ENCODE results near the gene RGL3.

DNA sequence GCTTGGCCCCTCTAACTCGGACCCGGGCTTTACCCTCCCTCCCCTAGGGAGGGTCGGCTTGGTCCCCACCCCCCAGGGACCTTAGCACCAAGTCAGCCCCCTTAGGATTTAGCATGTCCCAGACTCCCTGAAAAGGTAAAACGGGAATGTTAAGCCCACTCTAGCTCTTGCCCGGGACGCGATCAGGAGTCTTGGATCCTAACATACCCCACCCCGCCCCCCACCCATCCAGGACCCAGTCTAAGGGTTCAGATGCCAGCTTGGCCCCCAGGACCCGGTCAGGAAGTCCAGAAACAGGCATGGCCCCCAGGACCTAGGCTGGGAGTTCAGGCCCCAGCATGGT, 35.4 kb downstream of the RGL3 start:
- no peak for TF ChIP-seq POLR2A (IDR thresholded peaks at IDR 0.05)
- TF ChIP-seq, protein P1, sequence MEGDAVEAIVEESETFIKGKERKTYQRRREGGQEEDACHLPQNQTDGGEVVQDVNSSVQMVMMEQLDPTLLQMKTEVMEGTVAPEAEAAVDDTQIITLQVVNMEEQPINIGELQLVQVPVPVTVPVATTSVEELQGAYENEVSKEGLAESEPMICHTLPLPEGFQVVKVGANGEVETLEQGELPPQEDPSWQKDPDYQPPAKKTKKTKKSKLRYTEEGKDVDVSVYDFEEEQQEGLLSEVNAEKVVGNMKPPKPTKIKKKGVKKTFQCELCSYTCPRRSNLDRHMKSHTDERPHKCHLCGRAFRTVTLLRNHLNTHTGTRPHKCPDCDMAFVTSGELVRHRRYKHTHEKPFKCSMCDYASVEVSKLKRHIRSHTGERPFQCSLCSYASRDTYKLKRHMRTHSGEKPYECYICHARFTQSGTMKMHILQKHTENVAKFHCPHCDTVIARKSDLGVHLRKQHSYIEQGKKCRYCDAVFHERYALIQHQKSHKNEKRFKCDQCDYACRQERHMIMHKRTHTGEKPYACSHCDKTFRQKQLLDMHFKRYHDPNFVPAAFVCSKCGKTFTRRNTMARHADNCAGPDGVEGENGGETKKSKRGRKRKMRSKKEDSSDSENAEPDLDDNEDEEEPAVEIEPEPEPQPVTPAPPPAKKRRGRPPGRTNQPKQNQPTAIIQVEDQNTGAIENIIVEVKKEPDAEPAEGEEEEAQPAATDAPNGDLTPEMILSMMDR (IDR thresholded peaks at IDR 0.05), result no peak
- TF ChIP-seq EP300 (IDR thresholded peaks at IDR 0.05), result no peak
- TF ChIP-seq POLR2AphosphoS5 (IDR thresholded peaks at IDR 0.05), result no peak
